Forelimb muscle (tissue), 1 donor: Measurements from ENCODE around the gene PDZD2. TPM values are rescaled to one million over a fixed set of nuclear protein-coding genes. Genes with fewer than 3 reads are reported as not detected.
"Not testable (repeated sequence)": the region's sequence is repeated elsewhere in the genome, so short reads cannot be mapped to it uniquely, and the experiment has no call there.

ENCODE experiments used
- DNase-seq: peaks from one replicate; pipeline ENCODE4 v3.0.0-alpha.2; 2013; ENCODE audit warnings: low read depth
- polyA plus RNA-seq: library from polyadenylated mRNA; unstranded; fragments of 120-200 nt; gene quantifications from one replicate; pipeline ENCODE4 v1.2.1, GENCODE V29; 2013; ENCODE audit not compliant: insufficient read length

PDZD2 gene
- polyA plus RNA-seq, 1 donor = 6.1 TPM

DNA sequence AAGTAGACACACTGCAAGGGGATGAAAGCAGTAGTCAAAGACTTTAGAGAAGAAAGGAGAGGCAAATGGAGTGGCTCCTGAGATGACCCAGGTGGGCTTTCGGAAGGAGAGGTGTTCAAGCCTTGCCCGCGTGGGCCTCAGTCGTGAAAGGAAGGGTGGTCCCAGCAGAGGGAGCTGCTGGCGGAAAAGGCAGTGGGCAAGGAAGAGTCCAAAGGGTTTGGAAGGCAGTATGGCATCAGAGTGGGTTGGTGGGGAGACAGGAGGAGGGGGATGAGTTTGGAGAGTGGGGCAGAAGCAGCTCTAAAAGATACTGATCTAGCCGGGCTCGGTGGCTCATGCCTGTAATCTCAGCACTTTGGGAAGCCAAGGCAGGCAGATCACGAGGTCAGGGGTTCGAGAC lies 369.8 kb downstream of the PDZD2 start:
- DNase-seq = no peak

DNA sequence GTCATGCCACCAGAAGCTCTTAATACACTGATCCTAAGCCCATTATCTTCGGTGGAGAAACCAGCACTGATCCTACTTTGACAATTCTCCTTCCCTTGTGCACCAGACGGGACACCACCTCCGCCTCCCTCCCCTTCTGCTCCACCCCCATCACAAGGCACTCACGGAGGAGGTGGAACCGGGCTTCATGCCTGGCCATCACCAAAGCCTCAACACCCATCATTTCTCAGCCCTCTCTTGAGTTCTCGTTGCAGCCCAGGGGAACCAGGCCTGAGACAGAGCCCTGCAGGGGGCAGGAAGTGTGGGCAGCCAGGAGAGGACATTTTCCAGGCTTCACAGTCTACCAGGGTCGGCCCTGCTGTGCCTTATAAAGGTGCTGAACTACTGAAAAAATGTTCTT lies 374.7 kb downstream of the PDZD2 start:
- no peak for DNase-seq

DNA sequence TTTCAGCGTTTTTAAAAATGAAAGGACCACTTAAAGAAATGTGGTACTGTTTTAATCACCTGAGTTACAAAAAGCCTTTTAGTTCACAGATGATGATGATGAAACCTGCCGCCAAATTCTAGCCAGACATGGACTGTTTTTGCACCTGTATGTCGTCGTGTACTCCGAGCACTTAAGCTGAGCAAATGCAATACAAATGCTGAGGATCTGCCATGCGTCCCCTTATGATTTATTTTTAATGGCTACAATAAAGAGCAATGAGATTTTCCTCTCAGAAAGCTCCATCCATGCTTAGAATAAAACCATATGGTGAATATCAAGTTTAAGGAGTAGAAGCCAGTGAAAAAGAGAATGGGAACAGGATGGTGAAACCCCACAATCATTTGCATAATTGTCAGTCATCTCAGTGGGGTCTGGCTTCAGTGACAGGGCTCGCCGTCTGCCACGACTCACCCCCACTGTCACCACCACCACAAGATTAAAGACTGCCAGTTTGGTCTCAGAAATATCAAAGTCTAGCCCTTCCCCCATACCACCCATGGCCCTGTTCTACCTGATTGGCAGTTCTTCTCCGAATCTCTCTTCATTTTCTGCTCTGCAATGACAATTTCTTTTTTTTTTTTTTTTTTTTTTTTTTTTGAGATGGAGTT lies 375.3 kb downstream of the PDZD2 start:
- no peak for DNase-seq

DNA sequence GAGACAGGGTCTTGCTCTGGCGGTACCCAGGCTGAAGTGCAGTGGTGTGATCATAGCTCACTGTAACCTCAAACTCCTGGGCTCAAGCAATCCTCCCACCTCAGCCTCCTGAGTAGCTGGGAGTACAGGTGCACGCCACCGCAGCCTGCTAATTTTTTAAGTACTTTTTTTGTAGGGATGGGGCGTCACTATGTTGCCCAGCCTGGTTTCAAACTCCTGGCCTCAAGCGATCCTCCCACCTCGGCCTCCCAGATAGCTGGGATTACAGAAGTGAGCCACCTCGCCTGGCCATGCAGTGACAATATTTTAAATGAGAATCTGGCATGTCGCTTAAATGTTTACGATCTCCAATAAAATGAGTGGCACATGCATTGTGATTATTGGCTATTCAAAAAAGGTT lies 376.3 kb downstream of the PDZD2 start:
- not testable (repeated sequence) for DNase-seq

DNA sequence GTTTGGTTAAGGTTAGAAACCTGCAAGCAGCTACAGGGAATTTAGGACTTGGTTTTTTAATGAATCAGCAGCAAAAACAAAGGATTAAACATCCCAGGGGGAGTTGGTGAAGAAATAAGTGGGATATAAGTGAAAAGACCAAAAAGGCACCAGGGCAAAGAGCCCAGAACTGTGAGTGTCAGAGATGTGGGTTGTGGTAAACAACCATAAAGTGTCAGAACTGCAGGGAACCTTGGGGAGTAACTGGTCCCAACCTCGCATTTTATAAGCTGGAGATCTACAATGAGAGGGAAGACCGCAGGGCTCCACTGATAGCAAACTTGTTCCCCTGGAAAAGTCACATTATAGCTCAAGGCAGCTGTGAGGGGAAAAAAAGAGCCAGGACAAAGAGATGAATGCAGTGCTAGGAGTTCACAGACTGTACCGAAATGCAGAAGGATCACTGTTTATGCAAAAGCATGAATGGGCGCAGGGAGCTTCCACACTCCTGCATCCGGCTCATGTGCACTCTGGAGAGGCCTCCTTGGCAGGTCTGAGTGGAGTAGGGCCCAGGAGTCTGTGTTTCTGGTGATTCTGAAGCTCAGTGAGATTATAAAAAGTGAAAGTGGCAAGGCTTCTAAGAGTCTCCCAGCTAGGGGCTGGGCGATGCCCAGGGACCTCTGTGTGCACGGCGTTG lies 378.9 kb downstream of the PDZD2 start:
- no peak for DNase-seq

DNA sequence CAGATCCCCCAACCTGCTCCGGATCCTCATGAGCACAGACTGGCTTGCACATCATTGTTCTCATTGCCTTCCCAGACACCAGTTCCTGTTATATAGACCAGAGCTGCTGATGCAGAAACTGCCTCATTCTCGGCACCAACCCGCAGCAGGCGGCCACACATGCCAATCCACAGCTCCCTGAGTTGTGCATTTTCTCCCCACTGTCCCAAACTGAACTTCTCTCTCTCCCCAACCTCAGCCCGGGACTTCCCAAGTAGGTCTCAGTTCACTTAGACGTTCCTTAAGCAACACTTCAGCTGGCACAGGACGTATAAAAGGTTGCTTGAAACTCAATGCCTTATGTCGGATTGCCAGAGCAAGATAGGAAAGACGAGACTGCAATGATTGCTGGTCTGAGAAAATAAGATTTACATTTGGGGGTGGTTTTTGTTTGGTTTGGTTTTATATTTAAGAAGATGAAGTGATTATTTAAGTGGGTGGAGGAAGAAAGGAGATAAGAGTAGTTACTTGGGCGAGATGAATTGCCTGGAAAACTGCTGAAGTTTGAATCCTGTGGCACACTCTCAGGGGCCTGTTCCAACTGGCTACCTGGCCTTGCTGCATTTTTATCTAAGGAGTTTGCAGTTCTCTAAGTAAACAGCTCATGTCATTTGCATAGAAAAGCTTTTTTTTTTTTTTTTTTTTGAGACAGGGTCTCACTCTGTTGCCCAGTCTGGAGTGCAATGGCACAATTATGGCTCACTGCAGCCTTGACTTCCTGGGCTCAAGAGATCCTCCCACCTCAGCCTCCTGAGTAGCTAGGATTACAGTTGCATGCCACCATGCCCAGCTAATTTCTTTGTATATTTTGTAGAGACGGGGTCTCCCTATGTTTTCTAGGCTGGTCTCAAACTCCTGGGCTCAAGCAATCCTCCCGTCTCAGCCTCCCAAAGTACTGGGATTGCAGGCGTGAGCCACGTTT lies 379.8 kb downstream of the PDZD2 start:
- DNase-seq = no peak

DNA sequence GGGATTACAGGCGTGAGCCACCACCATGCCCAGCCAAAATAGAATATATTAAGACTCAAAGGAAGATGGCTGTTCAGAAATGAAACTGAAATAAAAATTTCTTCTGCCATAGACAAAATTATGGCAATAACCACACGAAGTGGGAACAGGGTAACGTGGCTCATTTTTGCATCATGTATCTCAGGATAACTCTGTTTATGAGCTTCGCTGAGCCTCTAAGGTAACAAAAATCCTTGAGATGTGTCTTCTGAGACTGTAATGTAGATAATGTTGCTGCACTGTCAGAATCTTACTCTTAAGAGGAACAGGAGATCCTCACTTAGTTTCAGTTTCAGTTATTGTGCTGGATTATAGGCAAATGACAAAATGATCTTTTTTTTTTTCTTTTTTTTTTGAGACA lies 381.3 kb downstream of the PDZD2 start:
- no peak for DNase-seq

DNA sequence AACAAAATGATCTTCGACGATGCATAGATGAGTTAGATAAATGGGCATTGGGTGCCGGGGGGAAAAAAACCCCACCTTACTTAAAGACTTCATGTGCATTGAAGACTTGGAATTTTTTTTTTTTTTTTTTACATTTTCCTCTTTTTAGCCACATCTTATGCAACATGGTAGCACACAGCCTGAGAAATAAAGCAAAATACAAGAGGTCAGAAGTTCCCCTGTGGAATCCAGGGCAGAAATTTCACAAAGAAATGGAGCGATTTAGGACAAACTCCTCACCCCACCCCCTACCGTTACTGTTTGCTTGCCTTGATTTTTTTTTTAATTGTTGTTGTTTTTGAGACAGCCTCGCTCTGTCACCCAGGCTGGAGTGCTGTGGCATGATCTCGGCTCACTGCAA lies 382.0 kb downstream of the PDZD2 start:
- DNase-seq = no peak

DNA sequence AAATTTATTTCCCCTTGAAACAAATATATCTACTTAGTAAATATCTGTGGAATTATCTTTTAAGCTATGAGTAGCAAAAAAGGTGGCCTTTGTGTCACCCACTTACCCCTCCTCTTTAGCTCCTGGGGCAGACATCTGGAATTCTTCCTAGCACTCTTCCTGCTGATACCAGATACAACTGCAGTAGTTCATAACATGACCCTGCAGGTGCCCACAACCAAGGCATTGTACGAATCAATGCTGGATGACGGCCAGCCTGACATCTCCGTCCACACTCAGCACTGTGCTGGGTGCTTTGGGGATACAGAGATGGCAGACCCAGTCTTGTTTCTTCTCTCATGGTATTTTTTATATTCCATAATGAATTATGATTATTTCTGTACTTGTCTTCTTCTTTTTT lies 382.8 kb downstream of the PDZD2 start:
- no peak for DNase-seq

DNA sequence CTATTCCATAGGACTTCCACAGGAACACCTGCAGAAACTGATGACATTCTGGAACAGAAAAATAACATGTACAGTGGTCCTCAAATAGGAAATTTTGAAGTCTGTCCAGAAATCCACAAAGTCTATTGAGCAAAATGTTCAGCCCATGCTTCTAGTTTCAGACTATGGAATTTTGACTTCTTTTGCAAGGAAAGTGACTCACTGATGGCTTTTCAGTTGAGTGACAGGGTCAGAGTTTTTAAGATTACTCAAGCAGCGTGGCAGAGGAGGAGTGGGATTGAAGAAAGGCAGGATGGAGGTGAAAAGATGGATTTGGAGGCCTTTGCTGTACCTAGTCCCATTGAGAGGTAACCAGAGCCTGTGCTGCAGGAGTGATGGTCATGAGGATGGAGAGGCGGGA lies 383.7 kb downstream of the PDZD2 start:
- DNase-seq = no peak

DNA sequence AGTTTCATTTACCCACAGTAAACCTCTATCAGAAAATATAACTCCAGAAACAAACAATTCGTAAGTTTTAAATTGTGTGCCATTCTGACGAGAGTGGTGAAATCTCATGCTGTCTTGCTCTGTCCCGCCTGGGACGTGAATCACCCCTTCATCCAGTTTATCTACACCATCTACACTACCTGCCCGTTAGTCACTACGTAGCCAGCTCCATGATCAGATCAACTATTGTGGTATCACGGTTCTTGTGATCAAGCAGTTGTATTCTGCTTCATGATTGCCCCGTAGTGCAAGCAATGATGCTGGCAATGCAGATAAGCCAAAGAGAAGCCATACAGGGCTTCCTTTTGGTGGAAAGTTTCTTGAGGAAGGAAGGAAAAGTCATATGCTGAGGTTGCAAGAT lies 384.9 kb downstream of the PDZD2 start:
- no peak for DNase-seq

DNA sequence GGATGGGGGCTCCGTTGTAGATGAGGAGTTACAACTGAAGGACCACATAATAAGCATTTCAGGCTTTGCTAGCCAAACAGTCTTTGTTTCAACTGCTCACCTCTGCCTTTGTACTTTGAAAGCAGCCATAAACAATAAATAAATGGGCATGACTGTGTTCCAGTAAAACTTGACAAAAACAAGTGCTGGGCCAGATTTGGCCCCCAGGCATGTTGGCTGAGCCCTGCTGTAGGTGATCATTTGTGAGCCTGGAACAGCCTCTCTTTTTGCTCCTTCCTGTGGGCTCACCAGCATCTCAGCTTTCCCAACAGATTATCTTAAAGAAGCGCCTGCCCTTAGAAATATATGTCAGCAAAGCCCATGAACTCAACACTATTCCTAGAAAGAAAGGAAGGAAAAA lies 385.8 kb downstream of the PDZD2 start:
- DNase-seq = no peak

DNA sequence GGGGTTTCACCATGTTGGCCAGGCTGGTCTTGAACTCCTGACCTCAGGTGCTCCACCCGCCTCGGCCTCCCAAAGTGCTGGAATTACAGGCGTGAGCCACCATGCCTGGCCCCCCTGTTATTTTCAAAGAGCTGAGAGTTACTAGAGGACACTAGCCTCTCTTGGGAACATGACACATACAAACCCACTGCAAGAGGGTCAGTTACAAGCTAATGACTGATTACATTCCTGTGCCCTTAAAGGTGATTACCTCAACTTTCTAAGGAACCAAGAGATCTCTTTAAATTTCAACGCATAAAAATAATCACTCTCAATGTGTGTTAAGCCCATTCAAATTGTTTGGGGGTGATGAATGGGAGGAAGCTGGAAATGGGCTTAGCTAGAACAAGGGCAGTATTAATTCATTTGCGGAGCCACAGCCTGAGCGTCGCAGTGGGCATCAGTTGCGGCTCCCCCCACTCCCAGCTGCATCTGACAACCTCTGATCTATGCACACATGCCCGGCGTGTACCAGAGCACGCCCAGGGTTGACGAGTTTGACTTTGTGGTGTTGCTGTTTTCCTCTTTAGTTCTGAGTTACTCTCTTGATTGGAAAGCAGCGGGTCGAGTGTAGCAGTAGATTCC lies 388.3 kb downstream of the PDZD2 start:
- no peak for DNase-seq

DNA sequence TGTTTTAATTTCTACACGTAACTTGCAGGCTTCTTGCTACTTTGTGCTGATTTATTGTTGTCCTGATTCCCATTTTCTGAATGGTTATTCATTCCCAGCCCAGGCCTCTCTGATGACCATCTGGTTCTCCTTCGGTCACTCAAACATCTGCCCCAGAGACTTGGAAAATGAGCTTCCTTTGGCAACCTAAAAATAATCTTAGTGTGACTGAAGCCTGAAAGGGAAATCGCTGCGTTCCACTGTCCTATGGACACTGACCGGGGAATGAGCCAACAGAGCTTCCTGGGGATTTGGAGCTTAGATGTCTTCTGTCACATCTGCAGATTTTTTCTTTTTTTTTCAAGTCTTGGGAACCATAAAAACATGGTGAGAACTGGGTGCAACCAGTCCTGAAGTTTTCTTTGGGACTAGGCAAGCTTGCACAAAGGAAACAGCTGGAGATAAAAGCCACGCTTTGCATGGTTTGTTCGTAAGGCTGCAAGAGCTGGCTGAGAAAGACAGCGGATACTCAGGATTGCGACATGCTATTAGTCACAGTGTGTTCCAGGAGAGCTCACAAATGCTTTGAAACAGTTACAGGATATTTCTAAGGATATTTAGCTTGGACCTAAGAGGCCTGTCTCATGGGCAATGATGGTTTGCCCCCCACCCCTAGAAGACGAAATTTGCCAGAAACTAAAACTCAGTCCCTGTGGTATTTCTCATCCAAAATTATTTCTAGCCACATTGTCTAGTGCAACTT lies 389.0 kb downstream of the PDZD2 start:
- peak; percentile 95 for DNase-seq

DNA sequence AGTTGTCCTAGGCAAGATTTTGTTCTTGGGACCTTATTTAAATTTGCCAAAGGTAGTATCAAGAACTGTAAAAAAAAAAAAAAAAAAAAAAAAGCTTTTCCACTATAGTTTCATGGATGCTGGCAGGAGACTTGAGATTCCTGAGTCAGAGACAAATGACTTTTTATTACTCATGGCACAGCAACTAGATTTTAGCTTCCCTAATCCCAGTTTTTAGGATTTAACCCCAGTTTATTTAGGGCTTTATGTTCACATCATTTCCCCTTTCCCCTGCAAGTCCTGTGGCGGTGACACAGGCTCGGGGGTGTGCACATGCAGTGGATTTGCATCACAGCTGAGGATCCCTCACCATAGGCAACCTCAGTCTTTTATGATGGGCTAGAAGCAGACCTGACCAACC lies 390.3 kb downstream of the PDZD2 start:
- no peak for DNase-seq

DNA sequence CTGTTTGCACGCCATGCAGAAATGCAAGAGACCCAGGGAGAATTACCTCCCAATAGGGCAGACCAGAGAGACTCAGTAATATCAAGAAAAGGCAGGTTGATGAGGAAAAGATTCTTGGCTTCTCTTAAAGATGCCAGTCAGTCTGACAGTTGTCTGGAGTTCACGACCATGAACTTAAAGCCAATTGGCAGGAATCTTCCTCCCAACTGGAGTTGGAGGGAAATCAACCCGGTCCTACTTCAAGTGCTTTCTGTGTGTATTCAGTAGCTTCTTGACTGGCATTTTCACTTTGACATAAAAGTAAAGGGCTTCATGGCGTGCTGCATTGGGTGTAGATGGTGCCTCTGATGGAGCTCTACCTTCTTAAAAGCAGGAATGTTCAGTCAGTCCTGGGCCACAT lies 390.9 kb downstream of the PDZD2 start:
- DNase-seq = no peak

DNA sequence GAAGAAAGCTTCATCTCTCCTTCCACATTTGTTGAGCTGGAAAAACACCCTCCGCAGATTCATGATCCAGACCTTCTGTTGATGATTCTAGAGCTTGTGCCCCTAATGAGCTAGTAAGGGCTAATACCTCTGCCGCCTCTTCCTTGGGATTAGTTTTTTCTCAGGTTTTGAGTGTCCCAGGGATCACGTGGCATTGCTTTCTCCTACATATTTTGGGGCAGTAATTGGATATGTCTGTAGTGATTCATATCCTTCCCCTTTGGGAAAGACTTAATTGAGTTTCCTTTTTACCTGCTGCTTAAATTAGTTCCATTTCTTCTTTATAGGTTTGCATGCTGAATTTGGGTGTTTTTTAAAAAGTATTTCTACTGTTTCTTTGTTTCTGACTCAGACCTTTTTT lies 391.3 kb downstream of the PDZD2 start:
- no peak for DNase-seq

DNA sequence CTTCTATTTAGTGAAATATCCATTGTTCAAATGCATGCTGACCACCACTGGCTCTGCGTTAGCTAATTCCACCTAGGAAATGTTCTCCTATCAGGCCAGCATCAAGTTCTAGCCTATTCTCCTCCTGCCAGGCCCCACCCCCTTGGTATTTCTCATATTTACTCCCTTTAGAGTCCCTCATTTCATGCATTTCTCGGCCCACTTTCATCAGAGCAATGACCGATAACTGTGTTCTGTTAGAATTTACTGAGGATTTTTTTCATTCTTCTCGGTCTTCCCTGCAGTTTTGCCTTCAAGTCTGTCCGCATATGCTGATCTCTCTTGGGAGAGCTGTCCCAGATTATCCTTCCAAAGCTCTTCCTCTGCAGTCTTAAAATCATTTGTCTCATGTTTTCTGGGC lies 391.8 kb downstream of the PDZD2 start:
- no peak for DNase-seq

DNA sequence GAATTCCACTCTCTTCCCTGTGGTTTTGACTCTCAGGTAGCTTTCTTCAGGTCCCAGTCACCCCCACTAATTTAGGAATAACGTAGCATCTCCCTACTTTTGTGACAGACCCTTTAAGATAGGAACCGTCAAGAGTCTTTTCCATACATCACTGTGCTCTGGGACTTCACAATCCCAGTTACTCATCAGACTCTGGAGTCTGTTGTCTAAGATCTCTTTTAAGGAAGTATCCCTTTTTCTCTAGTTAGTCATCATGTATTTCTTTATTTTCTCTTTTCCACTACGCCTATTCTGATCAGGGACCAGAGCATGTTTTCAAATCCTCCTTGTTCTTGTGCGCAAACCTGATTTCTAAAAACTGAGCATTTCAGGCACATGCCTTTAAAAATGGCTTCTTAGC lies 392.2 kb downstream of the PDZD2 start:
- DNase-seq = no peak

DNA sequence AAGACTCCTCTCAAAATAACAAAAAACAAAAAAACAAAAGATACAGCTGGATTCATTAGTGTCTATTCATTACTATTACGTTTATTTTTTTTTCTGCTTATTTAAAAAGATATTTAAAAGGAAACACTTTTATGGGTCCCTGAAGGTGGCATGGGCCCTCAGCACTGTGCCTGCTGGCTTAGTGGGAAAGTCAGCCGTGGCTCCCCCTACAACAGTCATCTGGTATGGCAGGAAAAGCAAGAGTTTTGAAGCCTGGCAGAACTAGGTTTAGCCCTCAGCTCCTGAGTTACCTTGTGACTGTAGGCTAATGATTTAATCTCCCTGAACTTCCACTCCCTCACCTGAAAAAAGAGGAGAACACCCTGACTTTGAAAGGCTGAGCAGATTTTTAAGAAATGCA lies 399.6 kb downstream of the PDZD2 start:
- DNase-seq = no peak

DNA sequence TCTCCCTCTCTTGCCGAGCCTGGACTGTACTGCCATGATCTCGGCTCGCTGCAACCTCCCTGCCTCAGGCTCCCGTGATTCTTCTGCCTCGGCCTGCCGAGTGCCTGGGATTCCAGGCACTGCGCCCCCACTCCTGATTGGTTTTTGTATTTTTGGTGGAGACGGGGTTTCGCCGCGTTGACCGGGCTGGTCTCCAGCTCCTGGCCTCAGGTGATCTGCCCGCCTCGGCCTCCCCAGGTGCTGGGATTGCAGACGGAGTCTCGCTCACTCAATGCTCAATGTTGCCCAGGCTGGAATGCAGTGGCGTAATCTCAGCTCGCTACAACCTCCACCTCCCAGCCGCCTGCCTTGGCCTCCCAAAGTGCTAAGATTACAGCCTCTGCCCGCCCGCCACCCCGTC lies 400.2 kb downstream of the PDZD2 start:
- not testable (repeated sequence) for DNase-seq

DNA sequence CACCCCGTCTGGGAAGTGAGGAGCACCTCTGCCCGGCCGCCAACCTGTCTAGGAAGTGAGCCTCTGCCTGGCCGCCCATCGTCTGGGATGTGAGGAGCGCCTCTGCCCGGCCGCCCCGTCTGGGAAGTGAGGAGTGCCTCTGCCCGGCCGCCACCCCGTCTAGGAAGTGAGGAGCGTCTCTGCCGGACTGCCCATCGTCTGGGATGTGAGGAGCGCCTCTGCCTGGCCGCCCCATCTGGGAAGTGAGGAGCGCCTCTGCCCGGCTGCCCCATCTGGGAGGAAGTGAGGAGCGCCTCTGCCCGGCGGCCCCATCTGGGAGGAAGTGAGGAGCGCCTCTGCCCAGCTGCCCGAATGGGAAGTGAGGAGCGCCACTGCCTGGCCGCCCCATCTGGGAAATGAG lies 400.7 kb downstream of the PDZD2 start:
- not testable (repeated sequence) for DNase-seq
